ENCODE results near the gene ACAA2.

Gene ACAA2

DNA sequence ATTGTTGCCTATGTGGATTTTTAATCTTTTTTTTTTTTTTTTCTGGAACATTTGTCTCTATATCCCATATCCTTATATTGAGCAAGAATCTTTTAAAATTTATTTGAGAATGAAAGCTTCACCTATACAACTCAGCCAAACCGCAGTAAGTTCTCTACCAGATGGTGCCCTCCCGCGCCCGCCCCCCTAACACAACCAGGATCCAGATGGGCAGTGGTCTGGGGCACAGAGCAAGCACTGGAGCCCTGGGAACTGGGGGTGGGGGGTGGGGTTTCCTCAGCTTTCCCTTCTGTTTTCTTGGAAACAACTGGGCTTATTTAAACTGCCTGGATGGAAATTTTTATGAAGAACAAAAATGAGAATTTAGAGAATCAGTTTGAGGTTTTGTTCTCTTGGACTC, 74.6 kb downstream of the ACAA2 start:
- no peak for TF ChIP-seq CTCF (IDR thresholded peaks at IDR 0.05; ENCODE audit: insufficient read depth, low read length, missing control alignments)
- CTCF ChIA-PET, result interaction anchor here (1.0 kb wide), 1 partner anchor 10 kb away, joined by 4 read pairs; no protein-coding TSS in a partner anchor
- no peak for DNase-seq (ENCODE audit: low read depth, low spot score)
- POLR2A ChIA-PET, result no interaction called here
- no peak overlapping the region for H3K4me3 ChIP-seq (ENCODE audit: low read depth, low read length)

GRCh38 chr18:49734836-49735235, 78.5 kb downstream of the ACAA2 start:
- ChIA-PET POLR2A (no interaction called here), CTCF (interaction anchor here (1.1 kb wide), 1 partner anchor 9 kb away, joined by 3 read pairs; no protein-coding TSS in a partner anchor)
- no peak for TF ChIP-seq CTCF (IDR thresholded peaks at IDR 0.05; ENCODE audit: insufficient read depth, low read length, missing control alignments)
- no peak overlapping the region for H3K4me3 ChIP-seq (ENCODE audit: low read depth, low read length)
- no peak for DNase-seq (ENCODE audit: low read depth, low spot score)

DNA sequence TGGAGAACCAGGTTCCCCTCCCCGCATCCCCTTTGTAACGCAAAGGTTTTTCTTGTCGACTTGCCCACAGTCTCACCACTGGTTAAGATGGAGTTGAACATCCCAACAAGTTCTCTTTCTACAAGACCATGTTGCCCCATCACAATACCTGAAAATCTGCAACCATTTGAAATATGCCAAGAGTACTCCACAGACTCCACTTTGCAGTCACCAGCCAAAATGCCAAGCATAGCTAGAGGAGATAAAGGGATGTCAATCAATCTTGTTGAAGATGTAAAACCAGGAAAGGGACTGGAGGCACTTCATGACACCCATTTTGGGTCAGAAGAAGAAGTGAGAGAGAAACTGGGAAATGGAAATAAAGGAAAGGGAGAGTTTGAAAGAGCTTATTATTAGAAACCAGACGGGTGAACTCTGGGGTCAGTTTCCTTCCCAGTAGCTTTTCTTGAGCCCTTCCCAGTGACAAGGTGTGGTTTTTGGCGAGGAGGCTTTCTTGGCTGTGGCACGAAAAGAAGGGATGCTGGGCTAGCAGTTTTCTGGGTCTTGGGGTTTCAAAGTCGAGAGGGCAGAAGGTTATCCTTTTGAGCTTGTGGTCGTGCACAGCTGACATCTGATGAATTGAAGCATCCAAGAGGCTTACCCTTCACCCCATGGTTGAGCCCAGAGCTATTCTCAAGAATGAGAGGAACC, 79.3 kb downstream of the ACAA2 start:
- no peak overlapping the region for H3K4me3 ChIP-seq (ENCODE audit: low read depth, low read length)
- POLR2A ChIA-PET, result no interaction called here
- TF ChIP-seq CTCF (IDR thresholded peaks at IDR 0.05; ENCODE audit: insufficient read depth, low read length, missing control alignments), result no peak
- CTCF ChIA-PET, result interaction anchor here (1.1 kb wide), 1 partner anchor 8 kb away, joined by 3 read pairs; no protein-coding TSS in a partner anchor
- DNase-seq (ENCODE audit: low read depth, low spot score), result no peak

GRCh38 chr18:49733321-49733720, 80.0 kb downstream of the ACAA2 start:
- ChIA-PET POLR2A (no interaction called here), CTCF (interaction anchor here (1.9 kb wide), 1 partner anchor 125 kb away, joined by 5 read pairs; no protein-coding TSS in a partner anchor)
- H3K4me3 ChIP-seq (ENCODE audit: low read depth, low read length), result no peak overlapping the region
- no peak for TF ChIP-seq CTCF (IDR thresholded peaks at IDR 0.05; ENCODE audit: insufficient read depth, low read length, missing control alignments)
- no peak for DNase-seq (ENCODE audit: low read depth, low spot score)

Measured in AG04449 (cell line).